Subcutaneous abdominal adipose tissue (tissue), 5 donors: ENCODE measurements around the gene TMEM204.

Experiments used
- H3K27ac ChIP-seq: one replicate; pipeline ENCODE4 v1.7.0; 2013; ENCODE audit warnings: low read depth, mild to moderate bottlenecking, inconsistent platforms, low read length, moderate library complexity
- H3K27me3 ChIP-seq, 5 donors: one replicate each; pipeline ENCODE4 v1.7.0; 2013; ENCODE audit warnings: low read length in 5 of 5, inconsistent platforms in 1 of 5; ENCODE audit not compliant: control insufficient read depth in 5 of 5, insufficient read depth in 4 of 5
- H3K36me3 ChIP-seq, 5 donors: one replicate each; pipeline ENCODE4 v1.7.0; 2013; ENCODE audit warnings: low read length in 5 of 5; ENCODE audit not compliant: control insufficient read depth in 5 of 5, insufficient read depth in 5 of 5
- H3K4me1 ChIP-seq, 5 donors: one replicate each; pipeline ENCODE4 v1.7.0; 2013; ENCODE audit warnings: low read length in 5 of 5, mild to moderate bottlenecking in 3 of 5, moderate library complexity in 1 of 5; ENCODE audit not compliant: control insufficient read depth in 5 of 5, insufficient read depth in 5 of 5
- H3K4me3 ChIP-seq, 5 donors: one replicate each; pipeline ENCODE4 v1.7.0; 2013; ENCODE audit warnings: low read length in 5 of 5, low read depth in 1 of 5
- H3K9ac ChIP-seq, 5 donors: one replicate each; pipeline ENCODE4 v1.7.0; 2013; ENCODE audit warnings: low read length in 5 of 5, mild to moderate bottlenecking in 4 of 5, moderate library complexity in 3 of 5
- H3K9me3 ChIP-seq, 5 donors: one replicate each; pipeline ENCODE4 v1.7.0; 2013; ENCODE audit warnings: low read length in 5 of 5; ENCODE audit not compliant: control insufficient read depth in 5 of 5
- donor health status: healthy.
- donor health status: healthy.
- donor health status: healthy.
- donor health status: healthy.
- donor health status: healthy.

The TMEM204 gene

DNA sequence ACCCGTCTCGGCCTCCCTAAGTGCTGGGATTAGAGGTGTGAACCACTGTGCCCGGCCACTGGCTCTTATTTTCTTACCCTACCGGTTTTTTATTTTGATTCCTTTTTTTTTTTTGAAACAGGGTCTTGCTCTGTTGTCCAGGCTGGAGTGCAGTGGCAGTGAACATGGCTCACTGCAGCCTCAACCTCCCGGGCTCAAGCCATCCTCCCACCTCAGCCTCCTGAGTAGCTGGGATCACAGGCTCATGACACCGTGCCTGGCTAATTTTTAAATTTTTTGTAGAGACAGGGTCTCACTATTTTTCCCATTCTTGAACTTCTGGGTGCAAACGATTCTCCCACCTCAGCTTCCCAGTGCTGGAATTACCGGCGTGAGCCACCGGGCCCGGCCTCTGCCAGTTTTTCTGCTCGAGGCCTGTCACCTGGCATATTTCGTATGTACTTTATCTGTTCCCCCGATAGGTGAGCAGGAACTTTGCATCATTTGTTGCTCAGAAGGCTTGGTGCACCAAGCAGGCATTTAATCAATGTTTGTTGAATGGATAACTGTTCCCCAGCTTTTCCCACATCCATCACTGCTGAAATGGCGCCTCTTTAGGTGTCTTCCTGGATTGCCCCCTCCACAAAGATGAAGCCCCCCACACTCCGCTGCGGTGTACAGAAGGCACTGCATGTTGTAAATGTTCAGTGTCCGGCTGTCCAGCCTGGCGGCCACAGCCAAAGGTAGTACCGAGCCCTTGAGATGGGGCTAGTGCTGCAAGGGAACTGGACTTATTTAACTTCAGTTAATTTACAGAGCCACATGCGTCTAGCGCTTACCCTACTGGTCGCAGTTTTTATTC is 41.2 kb upstream of the TMEM204 start:
- Histone ChIP-seq H3K27ac (peak overlapping the region; percentile 78), H3K9ac (peak overlapping the region; percentile 62 to 77 (median 73)), H3K4me3 (peak overlapping the region; percentile 66 to 84 (median 79)), H3K36me3 (peaks cover 0 to 29% (median 22%) of the 10 kb centered on the region in 5 donors), H3K9me3 (no peaks in the 10 kb centered on the region), H3K27me3 (peaks cover 0 to 4% (median 0%) of the 10 kb centered on the region in 5 donors), H3K4me1 (peaks cover 8 to 26% (median 22%) of the 10 kb centered on the region in 5 donors)

DNA sequence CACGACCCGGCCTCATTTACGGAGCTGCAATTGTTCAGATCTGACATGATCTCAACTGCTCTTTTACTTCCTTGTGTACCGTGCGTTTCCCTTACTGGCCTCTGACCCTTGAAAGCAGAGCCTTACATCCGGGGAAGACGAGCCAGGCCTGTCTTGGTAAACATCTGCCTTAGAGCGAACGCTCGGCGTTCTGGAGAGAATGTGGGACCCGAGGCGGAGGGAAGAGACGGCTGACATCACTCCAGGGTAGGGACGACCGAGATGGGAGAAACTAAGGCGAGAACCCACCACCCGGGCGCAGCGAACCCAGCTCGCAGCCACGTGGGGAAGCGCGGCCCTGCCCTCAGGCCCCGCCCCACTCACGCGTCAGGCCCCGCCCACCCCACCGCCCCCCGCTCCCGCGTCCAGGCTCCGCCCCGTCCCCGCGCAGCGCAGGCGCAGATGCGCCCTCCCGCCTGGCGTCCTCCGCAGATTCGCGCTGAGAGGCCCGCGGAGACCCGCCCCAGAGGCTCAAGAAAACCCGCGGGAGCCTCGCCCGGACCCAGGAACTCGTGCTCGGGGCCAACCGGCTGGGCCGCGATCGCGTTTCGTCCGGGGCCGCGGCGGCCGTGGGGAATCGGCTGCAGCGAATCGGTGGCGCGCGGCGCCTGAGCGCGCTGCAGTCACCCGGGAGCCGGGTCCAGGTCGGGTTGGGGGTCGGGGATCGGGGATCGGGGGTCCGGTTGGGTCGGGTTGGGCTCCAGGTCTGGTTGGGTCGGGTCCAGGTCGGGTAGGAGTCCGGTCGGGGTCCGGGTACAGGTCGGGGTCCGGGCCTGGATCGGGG is 40.3 kb upstream of the TMEM204 start, which contains the start of gene TELO2:
TSS of gene TELO2 (plus strand) at position 438 of the 823 bp plus-strand sequence. CDS start 922 bp downstream, outside the sequence.
- peaks cover 0 to 35% (median 27%) of the 10 kb centered on the region in 5 donors for H3K36me3 ChIP-seq
- H3K9me3 ChIP-seq, result no peaks in the 10 kb centered on the region
- peak within 1 kb of the TSS; percentile 78 for H3K27ac ChIP-seq
- H3K27me3 ChIP-seq, result peaks cover 0 to under 1% (median 0%) of the 10 kb centered on the region in 5 donors
- H3K4me1 ChIP-seq, result peaks cover 8 to 26% (median 22%) of the 10 kb centered on the region in 5 donors
- H3K4me3 ChIP-seq, result peak within 1 kb of the TSS; percentile 78 to 86 (median 81)
- peak within 1 kb of the TSS; percentile 77 to 95 (median 83) for H3K9ac ChIP-seq

DNA sequence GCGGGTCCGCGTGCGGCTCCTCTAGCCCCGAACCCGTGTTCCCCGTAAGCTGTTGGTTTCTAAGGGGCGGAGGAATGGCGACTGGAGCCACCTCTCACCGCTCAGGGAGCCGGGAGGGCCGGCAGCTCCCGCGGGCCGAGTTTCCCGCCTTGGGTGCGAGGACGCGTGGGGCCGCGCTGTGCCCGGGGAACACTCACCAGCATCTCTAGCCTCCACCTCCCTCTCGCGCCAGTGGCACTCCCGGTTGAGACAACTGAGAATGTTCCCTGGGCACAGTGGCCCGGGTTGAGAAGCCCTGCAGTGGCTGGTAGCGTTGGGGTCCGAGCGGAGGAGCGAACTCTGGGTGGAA is 39.7 kb upstream of the TMEM204 start:
- Histone ChIP-seq H3K9ac (peak overlapping the region in 4 of 5 donors; percentile 78 to 95 (median 83)), H3K4me3 (peak overlapping the region in 4 of 5 donors; percentile 65 to 86 (median 81)), H3K9me3 (no peaks in the 10 kb centered on the region), H3K4me1 (peaks cover 8 to 26% (median 22%) of the 10 kb centered on the region in 5 donors), H3K36me3 (peaks cover 0 to 40% (median 27%) of the 10 kb centered on the region in 5 donors), H3K27me3 (no peaks in the 10 kb centered on the region), H3K27ac (peak overlapping the region; percentile 78)

DNA sequence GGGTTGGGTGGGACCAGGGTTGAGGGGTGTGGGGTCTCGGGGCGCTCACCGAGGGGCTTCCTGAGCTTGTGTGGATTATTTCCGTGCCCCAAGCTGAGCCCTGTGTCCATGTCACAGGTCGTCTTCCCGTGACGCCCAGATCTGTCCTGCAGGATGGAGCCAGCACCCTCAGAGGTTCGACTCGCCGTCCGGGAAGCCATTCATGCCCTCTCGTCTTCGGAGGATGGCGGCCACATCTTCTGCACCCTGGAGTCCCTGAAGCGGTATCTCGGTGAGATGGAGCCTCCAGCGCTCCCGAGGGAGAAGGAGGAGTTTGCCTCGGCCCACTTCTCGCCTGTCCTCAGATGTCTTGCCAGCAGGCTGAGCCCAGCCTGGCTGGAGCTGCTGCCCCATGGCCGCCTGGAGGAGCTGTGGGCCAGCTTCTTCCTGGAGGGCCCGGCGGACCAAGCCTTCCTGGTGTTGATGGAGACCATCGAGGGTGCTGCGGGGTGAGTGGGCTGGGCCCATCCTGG is 39.3 kb upstream of the TMEM204 start:
- Histone ChIP-seq H3K27ac (peak overlapping the region; percentile 78), H3K9me3 (no peaks in the 10 kb centered on the region), H3K36me3 (peaks cover 0 to 45% (median 31%) of the 10 kb centered on the region in 5 donors), H3K4me3 (peak overlapping the region; percentile 51 to 86 (median 78)), H3K27me3 (no peaks in the 10 kb centered on the region), H3K4me1 (peaks cover 8 to 26% (median 22%) of the 10 kb centered on the region in 5 donors), H3K9ac (peak overlapping the region in 4 of 5 donors; percentile 78 to 95 (median 83))

DNA sequence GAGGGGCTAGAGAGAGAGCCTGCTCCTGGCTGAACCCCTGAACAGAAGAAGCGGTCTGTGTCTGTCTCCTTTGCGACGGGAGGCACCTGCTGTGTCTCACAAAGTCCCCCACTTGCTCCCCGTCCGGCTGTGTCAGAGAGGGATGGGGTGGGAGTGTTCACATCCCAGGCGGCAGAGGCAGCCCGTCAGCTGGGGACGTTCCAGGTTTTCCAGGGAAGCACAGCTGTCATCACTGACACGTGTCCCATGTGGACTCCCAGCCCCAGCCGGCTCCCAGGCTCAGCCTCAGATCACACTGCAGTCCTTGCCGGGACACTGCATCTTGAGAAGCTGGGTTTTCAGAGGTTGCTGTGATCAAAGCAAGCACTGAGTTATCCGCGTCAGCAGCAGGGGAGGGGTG is 38.8 kb upstream of the TMEM204 start:
- H3K27me3 ChIP-seq, result no peaks in the 10 kb centered on the region
- H3K4me1 ChIP-seq, result peaks cover 8 to 26% (median 22%) of the 10 kb centered on the region in 5 donors
- peaks cover 0 to 49% (median 36%) of the 10 kb centered on the region in 5 donors for H3K36me3 ChIP-seq
- H3K9ac ChIP-seq, result peak overlapping the region in 2 of 5 donors; percentile 45 to 83
- H3K9me3 ChIP-seq, result no peaks in the 10 kb centered on the region
- peak overlapping the region in 2 of 5 donors; percentile 84 to 86 for H3K4me3 ChIP-seq
- no peak overlapping the region for H3K27ac ChIP-seq

DNA sequence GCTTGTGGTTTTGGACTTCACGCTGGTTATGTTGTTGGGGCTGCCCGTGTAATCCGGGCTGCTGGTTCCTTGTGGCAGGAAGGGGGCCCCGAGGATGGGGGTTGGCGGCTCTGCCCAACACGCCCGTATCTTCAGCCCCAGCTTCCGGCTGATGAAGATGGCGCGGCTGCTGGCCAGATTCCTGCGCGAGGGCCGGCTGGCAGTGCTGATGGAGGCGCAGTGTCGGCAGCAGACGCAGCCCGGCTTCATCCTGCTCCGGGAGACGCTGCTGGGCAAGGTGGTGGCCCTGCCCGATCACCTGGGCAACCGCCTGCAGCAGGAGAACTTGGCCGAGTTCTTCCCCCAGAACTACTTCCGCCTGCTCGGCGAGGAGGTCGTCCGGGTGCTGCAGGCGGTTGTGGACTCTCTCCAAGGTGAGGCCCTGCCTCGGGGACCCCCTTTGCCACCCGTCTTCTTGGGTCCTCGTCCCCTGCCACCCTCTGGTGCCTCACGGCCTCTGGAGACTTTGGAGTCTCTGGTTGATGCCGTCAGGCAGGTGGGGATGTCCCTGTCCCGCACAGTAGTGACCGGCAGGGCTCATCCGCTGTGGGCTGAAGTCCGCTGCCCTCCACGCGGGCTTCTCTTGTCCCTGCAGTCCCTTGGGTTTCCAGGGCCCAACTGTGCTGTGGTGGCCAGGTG is 38.1 kb upstream of the TMEM204 start:
- Histone ChIP-seq H3K36me3 (peaks cover 0 to 56% (median 42%) of the 10 kb centered on the region in 5 donors), H3K4me1 (peaks cover 8 to 26% (median 22%) of the 10 kb centered on the region in 5 donors), H3K27me3 (no peaks in the 10 kb centered on the region), H3K27ac (no peak overlapping the region), H3K4me3 (no peak overlapping the region), H3K9me3 (no peaks in the 10 kb centered on the region), H3K9ac (peak overlapping the region in 1 of 5 donors; percentile 8)

DNA sequence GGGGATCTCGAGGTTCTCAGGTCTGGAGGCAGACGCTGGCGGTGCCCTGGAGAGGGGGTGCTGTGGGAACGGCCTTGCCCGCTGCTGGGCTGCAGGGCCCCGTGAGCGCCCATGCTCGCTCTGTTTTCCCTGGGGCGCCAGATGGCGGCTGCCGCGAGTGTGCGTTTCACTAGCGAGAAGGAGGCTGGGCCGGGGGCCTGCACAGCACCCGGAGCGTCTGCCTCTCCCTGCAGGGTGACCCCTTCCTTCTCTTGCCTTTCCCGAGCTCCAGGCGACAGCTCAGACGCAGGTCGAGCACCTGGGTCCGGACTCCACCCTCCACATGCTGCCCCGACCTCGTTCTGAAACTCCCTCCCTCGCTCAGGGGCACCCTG is 37.6 kb upstream of the TMEM204 start:
- Histone ChIP-seq H3K36me3 (peaks cover 0 to 61% (median 47%) of the 10 kb centered on the region in 5 donors), H3K27me3 (no peaks in the 10 kb centered on the region), H3K27ac (no peak overlapping the region)

DNA sequence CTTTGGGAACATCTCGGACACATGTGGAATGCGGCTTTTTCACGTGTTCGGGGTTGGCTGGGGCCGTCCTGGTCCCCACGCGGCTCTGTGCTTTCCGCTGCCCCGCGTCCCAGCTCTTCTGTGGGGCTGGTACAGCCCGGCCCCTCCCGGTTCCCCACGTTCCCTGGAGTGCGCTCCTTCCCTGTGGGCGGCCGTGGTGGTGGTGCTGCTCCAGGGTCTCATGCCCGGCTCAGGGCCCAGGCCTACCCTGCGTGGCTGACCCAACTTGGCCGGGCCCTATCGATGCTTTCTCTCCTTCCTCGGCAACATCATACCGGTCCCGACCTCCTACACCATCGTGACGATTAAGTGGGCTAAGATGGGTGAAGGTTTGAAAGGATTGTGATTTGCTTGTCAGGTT is 37.0 kb upstream of the TMEM204 start:
- Histone ChIP-seq H3K27ac (no peak overlapping the region), H3K9me3 (no peaks in the 10 kb centered on the region), H3K4me1 (peaks cover 8 to 26% (median 22%) of the 10 kb centered on the region in 5 donors), H3K36me3 (peaks cover 0 to 67% (median 53%) of the 10 kb centered on the region in 5 donors), H3K4me3 (no peak overlapping the region), H3K27me3 (no peaks in the 10 kb centered on the region), H3K9ac (no peak overlapping the region)

More for the DNA sequence above, 37.6 kb upstream of the TMEM204 start:
- no peak overlapping the region for H3K4me3 ChIP-seq
- peaks cover 8 to 26% (median 22%) of the 10 kb centered on the region in 5 donors for H3K4me1 ChIP-seq
- no peak overlapping the region for H3K9ac ChIP-seq
- no peaks in the 10 kb centered on the region for H3K9me3 ChIP-seq

DNA sequence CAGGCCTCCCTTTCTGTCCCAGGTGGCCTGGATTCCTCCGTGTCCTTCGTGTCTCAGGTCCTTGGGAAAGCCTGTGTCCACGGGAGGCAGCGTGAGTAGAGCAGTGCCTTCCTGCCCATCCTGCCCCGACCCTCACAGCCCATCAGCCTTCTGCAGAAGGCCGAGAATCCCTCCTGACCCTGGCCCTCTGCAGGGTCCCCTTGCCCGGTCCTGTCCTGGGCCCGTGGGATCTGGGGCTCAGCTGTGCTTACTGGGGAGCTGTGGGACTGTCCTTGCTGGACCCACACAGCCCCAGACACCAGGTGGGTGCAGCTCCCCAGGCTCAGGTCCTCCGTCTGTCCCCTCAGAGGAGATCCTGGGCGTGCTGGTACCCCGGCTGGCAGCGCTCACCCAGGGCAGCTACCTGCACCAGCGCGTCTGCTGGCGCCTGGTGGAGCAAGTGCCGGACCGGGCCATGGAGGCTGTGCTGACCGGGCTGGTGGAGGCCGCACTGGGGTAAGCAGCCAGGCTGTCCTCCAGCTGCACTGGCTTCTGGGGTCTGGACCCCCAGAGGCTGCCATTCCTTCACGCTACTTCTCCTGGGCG is 36.4 kb upstream of the TMEM204 start:
- Histone ChIP-seq H3K27ac (no peak overlapping the region), H3K36me3 (peaks cover 0 to 73% (median 59%) of the 10 kb centered on the region in 5 donors), H3K9ac (no peak overlapping the region), H3K27me3 (no peaks in the 10 kb centered on the region), H3K4me1 (peaks cover 8 to 26% (median 22%) of the 10 kb centered on the region in 5 donors), H3K4me3 (no peak overlapping the region), H3K9me3 (no peaks in the 10 kb centered on the region)
